GM12873 (cell line): ENCODE results near the gene PUS1.

Source experiments
- CTCF ChIP-seq: IDR thresholded peaks from 2 replicates; pipeline ENCODE4 v1.5.1; 2012; ENCODE audit warnings: low read depth, mild to moderate bottlenecking, moderate library complexity, low read length, control low read depth; ENCODE audit not compliant: insufficient read depth; ENCODE audit errors: missing control alignments

Gene PUS1

GRCh38 chr12:131959641-131960589, 30.8 kb downstream of the PUS1 start:
- TF ChIP-seq CTCF: no peak

GRCh38 chr12:131962069-131962468, 33.0 kb downstream of the PUS1 start:
- TF ChIP-seq CTCF: no peak

GRCh38 chr12:131963381-131963780, 34.3 kb downstream of the PUS1 start:
- no peak for TF ChIP-seq CTCF

GRCh38 chr12:131965073-131965472, 36.0 kb downstream of the PUS1 start:
- no peak for TF ChIP-seq CTCF

GRCh38 chr12:131971226-131971625, 42.1 kb downstream of the PUS1 start:
- TF ChIP-seq CTCF: no peak

GRCh38 chr12:131975228-131975627, 46.2 kb downstream of the PUS1 start:
- no peak for TF ChIP-seq CTCF

GRCh38 chr12:131979606-131980005, 50.5 kb downstream of the PUS1 start:
- TF ChIP-seq CTCF: no peak
